Measurements from ENCODE around the gene CMTM1.
"Not testable (repeated sequence)": the region's sequence is repeated elsewhere in the genome, so short reads cannot be mapped to it uniquely, and the experiment has no call there.

CMTM1 gene

GRCh38 chr16:66590322-66590721 lies 24.1 kb downstream of the CMTM1 start:
- TF ChIP-seq CTCF (conservative IDR thresholded peaks at IDR 0.05) (no peak), ZFX (IDR thresholded peaks at IDR 0.05) (no peak)
- H3K27ac ChIP-seq: no peak overlapping the region

GRCh38 chr16:66591018-66591417 lies 24.8 kb downstream of the CMTM1 start:
- TF ChIP-seq CTCF (conservative IDR thresholded peaks at IDR 0.05): no peak
- no peak for TF ChIP-seq ZFX (IDR thresholded peaks at IDR 0.05)
- no peak overlapping the region for H3K27ac ChIP-seq

GRCh38 chr16:66592241-66592640 lies 26.0 kb downstream of the CMTM1 start:
- TF ChIP-seq ZFX (IDR thresholded peaks at IDR 0.05): no peak
- no peak for TF ChIP-seq CTCF (conservative IDR thresholded peaks at IDR 0.05)
- no peak overlapping the region for H3K27ac ChIP-seq

DNA sequence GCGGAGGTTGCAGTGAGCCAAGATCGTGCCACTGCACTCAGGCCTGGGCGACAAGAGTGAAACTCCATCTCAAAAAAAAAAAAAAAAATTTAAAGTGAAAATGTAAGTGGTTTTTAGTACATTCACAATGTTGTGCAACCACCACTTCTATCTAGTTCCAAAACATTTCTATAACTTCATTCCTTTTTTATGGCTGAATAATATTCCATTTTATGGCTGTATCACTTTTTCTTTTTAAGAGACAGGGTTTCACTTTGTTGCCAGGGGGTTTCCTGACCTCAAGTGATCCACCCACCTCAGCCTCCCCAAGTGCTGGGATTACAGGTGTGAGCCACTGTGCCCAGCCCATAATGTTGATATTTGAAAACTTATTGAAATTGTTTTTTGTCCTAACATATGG lies 26.6 kb downstream of the CMTM1 start:
- TF ChIP-seq CTCF (conservative IDR thresholded peaks at IDR 0.05) (no peak), ZFX (IDR thresholded peaks at IDR 0.05) (no peak)
- H3K27ac ChIP-seq: no peak overlapping the region

DNA sequence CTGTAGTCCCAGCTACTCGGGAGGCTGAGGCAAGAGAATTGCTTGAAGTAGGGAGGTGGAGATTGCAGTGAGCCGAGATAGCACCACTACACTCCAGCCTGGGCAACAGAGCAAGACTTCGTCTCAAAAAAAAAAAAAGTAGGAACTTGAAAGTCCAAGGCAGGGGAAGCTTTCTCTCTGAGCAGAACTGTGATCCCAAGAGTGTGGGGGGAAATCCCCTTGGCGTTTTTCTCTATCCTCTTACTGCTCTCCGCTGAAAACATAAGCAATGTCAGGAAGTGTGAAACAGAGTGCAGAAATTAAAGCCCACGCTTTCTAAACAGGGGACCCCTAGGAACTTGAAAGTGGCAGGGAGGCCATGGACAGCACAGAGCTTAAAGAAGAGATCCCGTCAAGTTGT lies 28.5 kb downstream of the CMTM1 start:
- no peak overlapping the region for H3K27ac ChIP-seq
- TF ChIP-seq ZFX (IDR thresholded peaks at IDR 0.05) (no peak), CTCF (conservative IDR thresholded peaks at IDR 0.05) (no peak)

- H3K27ac ChIP-seq: not testable (repeated sequence)
Observed at GRCh38 chr16:66596559-66596958, 30.3 kb downstream of the CMTM1 start.

DNA sequence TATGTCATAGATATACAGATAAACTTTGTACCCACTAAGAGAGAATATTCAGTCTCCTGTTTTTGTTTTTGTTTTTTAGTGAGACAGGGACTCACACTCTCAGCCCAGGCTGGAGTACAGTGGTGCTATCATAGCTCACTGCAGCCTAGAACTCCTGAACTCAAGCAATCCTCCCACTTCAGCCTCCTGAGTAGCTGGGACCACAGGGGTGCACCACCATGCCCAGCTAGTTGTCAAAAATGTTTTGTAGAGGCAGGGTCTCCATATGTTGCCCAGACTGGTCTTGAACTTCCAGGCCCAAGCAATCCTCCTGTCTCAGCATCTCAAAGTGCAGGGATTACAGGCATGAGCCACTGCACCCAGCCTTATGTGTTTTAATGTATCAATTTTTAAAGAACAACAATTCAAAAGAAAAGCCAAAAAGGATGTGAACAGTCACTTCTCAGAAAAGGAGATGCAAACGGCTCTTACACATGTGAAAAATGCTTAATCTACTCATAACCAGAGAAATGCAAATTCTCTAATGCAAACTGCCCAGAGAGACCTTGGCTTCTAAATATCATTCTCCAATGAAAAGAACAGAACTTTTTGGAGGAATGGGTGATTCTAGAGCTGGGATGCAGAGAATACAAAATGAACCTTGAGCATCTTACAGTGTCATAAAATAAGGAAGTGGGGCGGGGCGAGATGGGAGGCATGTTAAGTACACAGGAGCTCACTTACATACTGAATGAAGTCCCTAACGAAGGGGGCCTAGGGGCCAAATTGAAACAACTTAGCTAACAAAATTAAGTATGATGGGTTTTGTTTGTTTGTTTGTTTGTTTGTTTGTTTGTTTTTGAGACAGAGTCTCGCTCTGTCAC lies 31.0 kb downstream of the CMTM1 start:
- TF ChIP-seq ZFX (IDR thresholded peaks at IDR 0.05) (no peak), CTCF (conservative IDR thresholded peaks at IDR 0.05) (no peak)

GRCh38 chr16:66598111-66598510 lies 31.9 kb downstream of the CMTM1 start:
- no peak for TF ChIP-seq ZFX (IDR thresholded peaks at IDR 0.05)
- no peak for TF ChIP-seq CTCF (conservative IDR thresholded peaks at IDR 0.05)

More for the DNA sequence above, 31.0 kb downstream of the CMTM1 start:
- no peak overlapping the region for H3K27ac ChIP-seq

More at GRCh38 chr16:66598111-66598510, 31.9 kb downstream of the CMTM1 start:
- no peak overlapping the region for H3K27ac ChIP-seq

Data from C4-2B (cell line).